Left lung (tissue), 10 donors: ENCODE measurements around the gene MEOX1. TPM values are rescaled to one million over a fixed set of nuclear protein-coding genes. Genes with fewer than 3 reads are reported as not detected.
"Not testable (repeated sequence)": the region's sequence is repeated elsewhere in the genome, so short reads cannot be mapped to it uniquely, and the experiment has no call there.

Experiments
- ATAC-seq: fragments of 200-7000 bp; cut with Tn5 transposase; one replicate; pipeline ENCODE4 v1.9.1; 2020; ENCODE audit warnings: moderate library complexity
- DNase-seq, 4 donors: peaks; one replicate each; pipeline ENCODE4 v3.0.0-alpha.2; 2013 to 2020
- H3K27ac ChIP-seq, 2 donors: fragments of 200-600 bp; sonication (generic) in 1 of 2; one replicate each; pipeline versions ENCODE4 v1.5.0 to v1.8.0; 2020 to 2021
- H3K27me3 ChIP-seq, 2 donors: fragments of 200-600 bp; sonication (generic) in 1 of 2; one replicate each; pipeline versions ENCODE4 v1.5.0 to v1.8.0; 2020 to 2021
- H3K36me3 ChIP-seq, 2 donors: fragments of 200-600 bp; sonication (generic) in 1 of 2; one replicate each; pipeline versions ENCODE4 v1.5.0 to v1.8.0; 2020 to 2021
- H3K4me1 ChIP-seq, 2 donors: fragments of 200-600 bp; one replicate each; pipeline ENCODE4 v1.8.0; 2021
- H3K4me3 ChIP-seq, 2 donors: fragments of 200-600 bp; sonication (generic) in 1 of 2; one replicate each; pipeline versions ENCODE4 v1.5.0 to v1.8.0; 2020 to 2021; ENCODE audit warnings: mild to moderate bottlenecking in 1 of 2
- H3K9me3 ChIP-seq, 2 donors: fragments of 200-600 bp; sonication (generic) in 1 of 2; one replicate each; pipeline versions ENCODE4 v1.5.0 to v1.8.0; 2020 to 2021
- intact Hi-C, 2 donors: fragments of 100-400 bp; cut with DNase I; formaldehyde crosslinking; loops; one replicate each; pipeline versions ENCODE4 v1.11.2 to v1.14.2; 2022
- polyA plus RNA-seq, 6 donors: library from polyadenylated mRNA; unstranded; fragments of 120-200 nt; gene quantifications; one replicate each; pipeline ENCODE4 v1.2.1, GENCODE V29; 2013; ENCODE audit not compliant: insufficient read length in 6 of 6
- total RNA-seq, 2 donors: library from RNA; stranded (reverse); fragmentation: NEBNext Ultra II Directional; extraction: Animal tissue kit (Norgen Biotek cat#: 25700); gene quantifications; one replicate each; pipeline ENCODE4 v1.2.1, GENCODE V29; 2021
- TF ChIP-seq, protein P1 (sequence below), 2 donors: fragments of 200-600 bp; sonication (generic) in 1 of 2; IDR thresholded peaks; one replicate each; pipeline versions ENCODE4 v1.5.0 to v1.8.0; 2021; ENCODE audit warnings: antibody characterized with exemption in 2 of 2
- donor health status: DM: no; HTN: yes; CAD: no.
- donor health status: DM: no; HTN: no; CAD: no.

MEOX1 gene
- total and polyA plus RNA-seq, 8 donors = 0.29 to 1.5 (median 0.36) TPM

DNA sequence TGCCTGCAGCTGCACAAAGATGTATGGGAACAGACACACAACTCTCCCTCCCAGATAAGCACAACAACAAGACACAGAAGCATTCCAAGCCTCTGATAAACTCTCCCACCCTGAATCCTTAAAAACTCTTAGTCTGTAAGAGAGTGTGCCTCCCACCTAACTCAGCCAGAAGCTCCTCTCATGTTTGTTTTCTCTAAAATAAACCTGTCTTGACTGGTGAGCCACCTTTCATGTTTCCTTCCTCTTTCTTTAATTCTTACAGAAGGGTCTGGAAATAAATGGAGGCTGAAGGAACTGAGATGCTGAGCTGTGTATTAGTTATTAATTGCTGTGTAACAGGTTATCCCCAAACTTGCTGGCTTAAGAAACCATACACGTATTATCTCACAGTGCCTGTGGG is 57.2 kb downstream of the MEOX1 start:
- Histone ChIP-seq H3K4me3 (no peak overlapping the region), H3K4me1 (no peaks in the 10 kb centered on the region), H3K36me3 (no peaks in the 10 kb centered on the region), H3K27me3 (no peaks in the 10 kb centered on the region), H3K27ac (no peak overlapping the region), H3K9me3 (no peaks in the 10 kb centered on the region)
- DNase-seq = no peak
- ATAC-seq = no peak
- intact Hi-C loops = no loop called here
- TF ChIP-seq, protein P1, sequence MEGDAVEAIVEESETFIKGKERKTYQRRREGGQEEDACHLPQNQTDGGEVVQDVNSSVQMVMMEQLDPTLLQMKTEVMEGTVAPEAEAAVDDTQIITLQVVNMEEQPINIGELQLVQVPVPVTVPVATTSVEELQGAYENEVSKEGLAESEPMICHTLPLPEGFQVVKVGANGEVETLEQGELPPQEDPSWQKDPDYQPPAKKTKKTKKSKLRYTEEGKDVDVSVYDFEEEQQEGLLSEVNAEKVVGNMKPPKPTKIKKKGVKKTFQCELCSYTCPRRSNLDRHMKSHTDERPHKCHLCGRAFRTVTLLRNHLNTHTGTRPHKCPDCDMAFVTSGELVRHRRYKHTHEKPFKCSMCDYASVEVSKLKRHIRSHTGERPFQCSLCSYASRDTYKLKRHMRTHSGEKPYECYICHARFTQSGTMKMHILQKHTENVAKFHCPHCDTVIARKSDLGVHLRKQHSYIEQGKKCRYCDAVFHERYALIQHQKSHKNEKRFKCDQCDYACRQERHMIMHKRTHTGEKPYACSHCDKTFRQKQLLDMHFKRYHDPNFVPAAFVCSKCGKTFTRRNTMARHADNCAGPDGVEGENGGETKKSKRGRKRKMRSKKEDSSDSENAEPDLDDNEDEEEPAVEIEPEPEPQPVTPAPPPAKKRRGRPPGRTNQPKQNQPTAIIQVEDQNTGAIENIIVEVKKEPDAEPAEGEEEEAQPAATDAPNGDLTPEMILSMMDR (IDR thresholded peaks at IDR 0.05) = no peak

DNA sequence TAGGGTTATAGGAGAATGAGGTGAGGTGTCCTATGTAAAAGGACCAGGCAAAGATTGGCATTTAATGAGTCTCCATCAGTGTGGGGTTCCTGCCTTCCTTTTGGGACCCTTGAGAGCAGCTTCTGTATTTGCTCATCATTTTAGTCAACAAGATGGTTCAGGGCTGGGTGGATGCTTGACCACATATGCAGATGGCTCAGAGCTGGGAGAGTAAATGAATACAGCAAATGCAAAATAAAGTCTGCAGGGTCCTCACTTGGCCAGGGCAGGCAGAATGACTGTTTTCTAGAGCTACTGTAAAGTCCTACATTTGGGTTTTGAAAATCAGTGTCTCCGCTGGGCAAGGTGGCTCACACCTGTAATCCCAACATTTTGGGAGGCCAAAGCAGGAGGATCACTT is 58.4 kb downstream of the MEOX1 start:
- no peak for ATAC-seq
- no peak overlapping the region for H3K4me3 ChIP-seq
- no peaks in the 10 kb centered on the region for H3K27me3 ChIP-seq
- no peaks in the 10 kb centered on the region for H3K36me3 ChIP-seq
- no peaks in the 10 kb centered on the region for H3K4me1 ChIP-seq
- no peak for DNase-seq
- H3K27ac ChIP-seq = no peak overlapping the region
- TF ChIP-seq, protein P1 (IDR thresholded peaks at IDR 0.05) = no peak
- no peaks in the 10 kb centered on the region for H3K9me3 ChIP-seq
- intact Hi-C loops = no loop called here

DNA sequence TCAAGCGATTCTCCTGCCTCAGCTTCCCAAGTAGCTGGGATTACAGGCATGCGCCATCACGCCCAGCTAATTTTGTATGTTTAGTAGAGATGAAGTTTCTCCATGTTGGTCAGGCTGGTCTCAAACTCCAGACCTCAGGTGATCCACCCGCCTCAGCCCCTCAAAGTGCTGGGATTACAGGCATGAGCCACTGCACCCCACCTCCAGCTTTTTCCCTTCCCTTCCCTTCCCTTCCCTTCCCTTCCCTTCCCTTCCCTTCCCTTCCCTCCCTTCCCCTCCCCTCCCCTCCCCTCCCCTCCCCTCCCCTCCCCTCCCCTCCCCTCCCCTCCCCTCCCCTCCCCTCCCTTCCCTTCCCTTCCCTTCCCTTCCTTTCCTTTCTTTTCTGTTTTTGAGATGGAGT is 59.2 kb downstream of the MEOX1 start:
- H3K27ac ChIP-seq, H3K27me3 ChIP-seq, intact Hi-C loops, H3K9me3 ChIP-seq, ATAC-seq, H3K4me1 ChIP-seq, H3K36me3 ChIP-seq, DNase-seq, H3K4me3 ChIP-seq: not testable (repeated sequence)

DNA sequence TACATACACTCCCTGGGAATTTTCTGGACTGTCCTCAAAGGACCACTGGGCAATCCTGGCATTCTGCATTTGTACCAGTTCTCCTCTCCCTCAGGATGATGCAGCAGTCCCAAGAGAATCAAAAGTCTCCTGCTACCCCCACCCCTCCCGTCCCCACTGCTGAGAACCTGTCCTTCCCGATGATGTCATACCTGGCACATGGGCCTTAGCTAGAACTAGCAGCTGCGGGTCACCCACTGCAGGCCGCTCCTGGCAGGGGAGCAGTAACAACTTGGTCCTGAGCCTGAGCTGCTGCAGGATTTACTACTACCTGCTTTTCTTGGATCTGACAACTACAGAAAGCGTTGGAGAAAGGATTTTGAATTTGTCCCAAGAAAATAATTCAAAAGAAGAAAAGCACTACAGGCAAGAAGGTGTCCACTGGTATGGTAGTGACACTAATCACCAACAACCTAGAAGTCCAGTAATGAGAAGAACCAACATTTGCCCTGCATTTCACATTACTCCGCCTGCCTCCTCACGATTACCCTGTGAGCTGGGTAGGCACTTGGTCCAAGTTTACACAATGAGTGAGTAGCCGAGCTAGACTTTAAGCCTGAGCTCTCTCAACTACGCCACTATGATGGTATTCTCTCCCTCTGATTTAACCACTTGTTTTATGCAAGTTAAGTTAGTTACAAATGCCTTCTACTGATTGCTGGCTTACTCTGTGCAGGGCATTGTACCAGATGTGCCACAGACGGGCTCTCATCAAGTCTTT is 60.3 kb downstream of the MEOX1 start:
- Histone ChIP-seq H3K36me3 (no peaks in the 10 kb centered on the region), H3K27ac (no peak overlapping the region), H3K4me3 (no peak overlapping the region), H3K4me1 (no peaks in the 10 kb centered on the region), H3K27me3 (no peaks in the 10 kb centered on the region), H3K9me3 (no peaks in the 10 kb centered on the region)
- DNase-seq (no peak), ATAC-seq (no peak)
- intact Hi-C loops = no loop called here
- TF ChIP-seq, protein P1 (IDR thresholded peaks at IDR 0.05) = no peak

DNA sequence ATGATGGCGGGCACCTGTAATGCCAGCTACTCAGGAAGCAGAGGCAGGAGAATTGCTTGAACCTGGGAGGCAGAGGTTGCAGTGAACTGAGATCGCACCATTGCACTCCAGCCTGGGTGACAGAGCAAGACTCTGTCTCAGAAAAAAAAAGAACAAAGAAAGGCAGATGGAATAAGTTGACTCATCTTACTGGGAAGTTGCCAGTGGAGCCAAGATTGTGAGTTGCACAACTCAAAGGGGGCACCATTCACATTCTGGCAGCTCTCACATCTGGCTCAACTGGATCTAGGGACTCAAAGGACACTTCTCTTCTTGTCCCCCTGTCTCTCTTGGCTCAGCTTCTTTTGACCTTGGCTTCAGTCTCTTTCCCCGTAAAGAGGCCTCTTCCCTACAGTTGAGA is 61.9 kb downstream of the MEOX1 start:
- no peak for ATAC-seq
- Histone ChIP-seq H3K9me3 (no peaks in the 10 kb centered on the region), H3K27me3 (no peaks in the 10 kb centered on the region), H3K36me3 (no peaks in the 10 kb centered on the region), H3K4me3 (no peak overlapping the region), H3K27ac (no peak overlapping the region), H3K4me1 (no peaks in the 10 kb centered on the region)
- no peak for DNase-seq
- intact Hi-C loops = no loop called here
- TF ChIP-seq, protein P1 (IDR thresholded peaks at IDR 0.05) = no peak

DNA sequence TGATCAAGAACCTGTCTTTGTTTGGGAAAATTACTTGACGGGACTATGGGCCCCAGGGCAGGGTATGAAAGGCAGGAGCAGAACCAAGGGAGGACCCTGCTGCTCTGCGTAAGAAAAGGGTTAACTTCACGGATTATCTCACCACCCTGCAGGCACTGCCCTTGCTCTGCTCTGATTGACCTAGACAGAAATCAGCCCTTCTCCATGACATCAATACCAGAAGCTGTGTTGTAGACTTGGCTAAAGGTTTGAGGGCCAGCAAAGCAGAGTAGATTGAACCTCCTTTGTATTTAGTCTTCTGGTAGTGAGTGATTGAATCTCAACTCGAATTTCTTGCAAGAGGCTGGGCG is 62.7 kb downstream of the MEOX1 start:
- no peaks in the 10 kb centered on the region for H3K36me3 ChIP-seq
- TF ChIP-seq, protein P1 (IDR thresholded peaks at IDR 0.05) = no peak
- H3K27me3 ChIP-seq = no peaks in the 10 kb centered on the region
- H3K4me3 ChIP-seq = no peak overlapping the region
- ATAC-seq = no peak
- no peaks in the 10 kb centered on the region for H3K4me1 ChIP-seq
- no peak for DNase-seq
- H3K9me3 ChIP-seq = no peaks in the 10 kb centered on the region
- H3K27ac ChIP-seq = no peak overlapping the region
- intact Hi-C loops = no loop called here
